Measurements from ENCODE around the gene HMGB2.

Gene HMGB2

GRCh38 chr4:173334085-173334890, at the start of gene HMGB2:
TSS of gene HMGB2 (minus strand) at chr4:173334358. CDS start at chr4:173333649, 709 bp downstream.
- H3K27ac ChIP-seq (ENCODE audit: low read length): peak within 1 kb of the TSS; percentile 100
- H3K9me3 ChIP-seq (ENCODE audit: control insufficient read depth in 2 of 2, low read length in 2 of 2): no peaks in the 10 kb centered on the region
- peaks cover 0 to 10% of the 10 kb centered on the region in 2 donors for H3K36me3 ChIP-seq (ENCODE audit: control insufficient read depth in 2 of 2, insufficient read depth in 2 of 2, low read length in 2 of 2)
- peak within 1 kb of the TSS; percentile 95 to 99 for H3K9ac ChIP-seq (ENCODE audit: low read length in 2 of 2)
- H3K27me3 ChIP-seq (ENCODE audit: control insufficient read depth in 1 of 2, insufficient read depth in 2 of 2, low read length in 2 of 2): no peaks in the 10 kb centered on the region
- peak within 1 kb of the TSS; percentile 89 to 94 for H3K4me3 ChIP-seq (ENCODE audit: low read length in 2 of 2)
- H3K4me1 ChIP-seq (ENCODE audit: control insufficient read depth, insufficient read depth, low read length): no peaks in the 10 kb centered on the region

- Histone ChIP-seq H3K9me3 (ENCODE audit: control insufficient read depth in 2 of 2, low read length in 2 of 2) (no peaks in the 10 kb centered on the region), H3K27me3 (ENCODE audit: control insufficient read depth in 1 of 2, insufficient read depth in 2 of 2, low read length in 2 of 2) (no peaks in the 10 kb centered on the region), H3K4me1 (ENCODE audit: control insufficient read depth, insufficient read depth, low read length) (peaks cover 3% of the 10 kb centered on the region), H3K4me3 (ENCODE audit: low read length in 2 of 2) (no peak overlapping the region), H3K27ac (ENCODE audit: low read length) (no peak overlapping the region), H3K9ac (ENCODE audit: low read length in 2 of 2) (no peak overlapping the region), H3K36me3 (ENCODE audit: control insufficient read depth in 2 of 2, insufficient read depth in 2 of 2, low read length in 2 of 2) (peaks cover 0 to 4% of the 10 kb centered on the region in 2 donors)
Observed at GRCh38 chr4:173382349-173382748, 48.2 kb upstream of the HMGB2 start.

- Histone ChIP-seq H3K27ac (ENCODE audit: low read length) (no peak overlapping the region), H3K36me3 (ENCODE audit: control insufficient read depth in 2 of 2, insufficient read depth in 2 of 2, low read length in 2 of 2) (peaks cover 0 to 4% of the 10 kb centered on the region in 2 donors)
Observed at GRCh38 chr4:173381610-173382009, 47.5 kb upstream of the HMGB2 start.

GRCh38 chr4:173380987-173381386, 46.8 kb upstream of the HMGB2 start:
- no peaks in the 10 kb centered on the region for H3K27me3 ChIP-seq (ENCODE audit: control insufficient read depth in 1 of 2, insufficient read depth in 2 of 2, low read length in 2 of 2)
- H3K9ac ChIP-seq (ENCODE audit: low read length in 2 of 2): no peak overlapping the region
- H3K9me3 ChIP-seq (ENCODE audit: control insufficient read depth in 2 of 2, low read length in 2 of 2): no peaks in the 10 kb centered on the region
- no peak overlapping the region for H3K4me3 ChIP-seq (ENCODE audit: low read length in 2 of 2)
- H3K4me1 ChIP-seq (ENCODE audit: control insufficient read depth, insufficient read depth, low read length): peaks cover 3% of the 10 kb centered on the region
- H3K27ac ChIP-seq (ENCODE audit: low read length): no peak overlapping the region
- H3K36me3 ChIP-seq (ENCODE audit: control insufficient read depth in 2 of 2, insufficient read depth in 2 of 2, low read length in 2 of 2): peaks cover 0 to 4% of the 10 kb centered on the region in 2 donors

More at GRCh38 chr4:173381610-173382009, 47.5 kb upstream of the HMGB2 start:
- Histone ChIP-seq H3K9me3 (ENCODE audit: control insufficient read depth in 2 of 2, low read length in 2 of 2) (no peaks in the 10 kb centered on the region), H3K4me3 (ENCODE audit: low read length in 2 of 2) (no peak overlapping the region), H3K9ac (ENCODE audit: low read length in 2 of 2) (no peak overlapping the region), H3K4me1 (ENCODE audit: control insufficient read depth, insufficient read depth, low read length) (peaks cover 3% of the 10 kb centered on the region), H3K27me3 (ENCODE audit: control insufficient read depth in 1 of 2, insufficient read depth in 2 of 2, low read length in 2 of 2) (no peaks in the 10 kb centered on the region)

GRCh38 chr4:173379929-173380328, 45.8 kb upstream of the HMGB2 start:
- Histone ChIP-seq H3K27me3 (ENCODE audit: control insufficient read depth in 1 of 2, insufficient read depth in 2 of 2, low read length in 2 of 2) (no peaks in the 10 kb centered on the region), H3K4me3 (ENCODE audit: low read length in 2 of 2) (no peak overlapping the region), H3K36me3 (ENCODE audit: control insufficient read depth in 2 of 2, insufficient read depth in 2 of 2, low read length in 2 of 2) (peaks cover 0 to 4% of the 10 kb centered on the region in 2 donors), H3K9me3 (ENCODE audit: control insufficient read depth in 2 of 2, low read length in 2 of 2) (no peaks in the 10 kb centered on the region), H3K9ac (ENCODE audit: low read length in 2 of 2) (no peak overlapping the region), H3K4me1 (ENCODE audit: control insufficient read depth, insufficient read depth, low read length) (peaks cover 6% of the 10 kb centered on the region), H3K27ac (ENCODE audit: low read length) (no peak overlapping the region)

GRCh38 chr4:173374588-173374987, 40.4 kb upstream of the HMGB2 start:
- Histone ChIP-seq H3K4me3 (ENCODE audit: low read length in 2 of 2) (no peak overlapping the region), H3K9me3 (ENCODE audit: control insufficient read depth in 2 of 2, low read length in 2 of 2) (no peaks in the 10 kb centered on the region), H3K36me3 (ENCODE audit: control insufficient read depth in 2 of 2, insufficient read depth in 2 of 2, low read length in 2 of 2) (peaks cover 0 to 4% of the 10 kb centered on the region in 2 donors), H3K27me3 (ENCODE audit: control insufficient read depth in 1 of 2, insufficient read depth in 2 of 2, low read length in 2 of 2) (no peaks in the 10 kb centered on the region), H3K9ac (ENCODE audit: low read length in 2 of 2) (no peak overlapping the region), H3K27ac (ENCODE audit: low read length) (peak overlapping the region; percentile 12), H3K4me1 (ENCODE audit: control insufficient read depth, insufficient read depth, low read length) (peaks cover 9% of the 10 kb centered on the region)

- Histone ChIP-seq H3K27ac (ENCODE audit: low read length) (peak overlapping the region; percentile 94), H3K36me3 (ENCODE audit: control insufficient read depth in 2 of 2, insufficient read depth in 2 of 2, low read length in 2 of 2) (no peaks in the 10 kb centered on the region), H3K4me3 (ENCODE audit: low read length in 2 of 2) (peak overlapping the region; percentile 94 to 96), H3K4me1 (ENCODE audit: control insufficient read depth, insufficient read depth, low read length) (peaks cover 6% of the 10 kb centered on the region), H3K27me3 (ENCODE audit: control insufficient read depth in 1 of 2, insufficient read depth in 2 of 2, low read length in 2 of 2) (no peaks in the 10 kb centered on the region), H3K9me3 (ENCODE audit: control insufficient read depth in 2 of 2, low read length in 2 of 2) (no peaks in the 10 kb centered on the region), H3K9ac (ENCODE audit: low read length in 2 of 2) (peak overlapping the region; percentile 80 to 85)
Observed at GRCh38 chr4:173371292-173372192, 37.4 kb upstream of the HMGB2 start.

- H3K4me3 ChIP-seq (ENCODE audit: low read length in 2 of 2): peak within 1 kb of the TSS; percentile 94 to 96
- H3K27ac ChIP-seq (ENCODE audit: low read length): peak within 1 kb of the TSS; percentile 94
- no peaks in the 10 kb centered on the region for H3K27me3 ChIP-seq (ENCODE audit: control insufficient read depth in 1 of 2, insufficient read depth in 2 of 2, low read length in 2 of 2)
- no peaks in the 10 kb centered on the region for H3K9me3 ChIP-seq (ENCODE audit: control insufficient read depth in 2 of 2, low read length in 2 of 2)
- H3K9ac ChIP-seq (ENCODE audit: low read length in 2 of 2): peak within 1 kb of the TSS; percentile 87 to 95
- H3K4me1 ChIP-seq (ENCODE audit: control insufficient read depth, insufficient read depth, low read length): peaks cover 6% of the 10 kb centered on the region
- no peaks in the 10 kb centered on the region for H3K36me3 ChIP-seq (ENCODE audit: control insufficient read depth in 2 of 2, insufficient read depth in 2 of 2, low read length in 2 of 2)
Observed at GRCh38 chr4:173370477-173371291, 36.5 kb upstream of the HMGB2 start, which contains the start of gene SAP30. TSS of gene SAP30 (plus strand) at chr4:173370954. CDS start at chr4:173371183, 229 bp downstream.

- H3K27me3 ChIP-seq (ENCODE audit: control insufficient read depth in 1 of 2, insufficient read depth in 2 of 2, low read length in 2 of 2): no peaks in the 10 kb centered on the region
- H3K36me3 ChIP-seq (ENCODE audit: control insufficient read depth in 2 of 2, insufficient read depth in 2 of 2, low read length in 2 of 2): no peaks in the 10 kb centered on the region
- peak overlapping the region; percentile 87 to 95 for H3K9ac ChIP-seq (ENCODE audit: low read length in 2 of 2)
- no peaks in the 10 kb centered on the region for H3K9me3 ChIP-seq (ENCODE audit: control insufficient read depth in 2 of 2, low read length in 2 of 2)
- peak overlapping the region; percentile 94 for H3K27ac ChIP-seq (ENCODE audit: low read length)
- H3K4me3 ChIP-seq (ENCODE audit: low read length in 2 of 2): peak overlapping the region; percentile 60 to 94
- peaks cover 4% of the 10 kb centered on the region for H3K4me1 ChIP-seq (ENCODE audit: control insufficient read depth, insufficient read depth, low read length)
Observed at GRCh38 chr4:173370130-173370476, 35.9 kb upstream of the HMGB2 start.

- Histone ChIP-seq H3K36me3 (ENCODE audit: control insufficient read depth in 2 of 2, insufficient read depth in 2 of 2, low read length in 2 of 2) (no peaks in the 10 kb centered on the region), H3K27ac (ENCODE audit: low read length) (no peak overlapping the region), H3K9me3 (ENCODE audit: control insufficient read depth in 2 of 2, low read length in 2 of 2) (no peaks in the 10 kb centered on the region), H3K27me3 (ENCODE audit: control insufficient read depth in 1 of 2, insufficient read depth in 2 of 2, low read length in 2 of 2) (no peaks in the 10 kb centered on the region), H3K9ac (ENCODE audit: low read length in 2 of 2) (peak overlapping the region in 1 of 2 donors; percentile 5), H3K4me1 (ENCODE audit: control insufficient read depth, insufficient read depth, low read length) (peaks cover 2% of the 10 kb centered on the region), H3K4me3 (ENCODE audit: low read length in 2 of 2) (peak overlapping the region in 1 of 2 donors; percentile 52)
Observed at GRCh38 chr4:173367946-173368345, 33.8 kb upstream of the HMGB2 start.

Data from stomach smooth muscle (tissue), 2 donors.